ENCODE measurements around the gene FAM76A. TPM values are rescaled to one million over a fixed set of nuclear protein-coding genes. Genes with fewer than 3 reads are reported as not detected.

FAM76A gene
- total RNA-seq, 1 donor from 2014 or later, result 5.3 TPM

GRCh38 chr1:27710574-27710973, 15.2 kb upstream of the FAM76A start:
- Mint-ChIP-seq H3K36me3 (ENCODE audit: low read depth, unreplicated experiment) (no peaks in the 10 kb centered on the region), H3K27ac (ENCODE audit: unreplicated experiment) (no peak overlapping the region), H3K9me3 (ENCODE audit: unreplicated experiment) (no peaks in the 10 kb centered on the region), H3K4me3 (ENCODE audit: unreplicated experiment) (no peak overlapping the region), H3K4me1 (ENCODE audit: unreplicated experiment) (no peaks in the 10 kb centered on the region), H3K27me3 (ENCODE audit: unreplicated experiment) (peaks cover 2% of the 10 kb centered on the region)
- DNase-seq (ENCODE audit: low spot score), result no peak
- TF ChIP-seq CTCF (IDR thresholded peaks at IDR 0.05; ENCODE audit: unreplicated experiment), result no peak

- no peak overlapping the region for H3K4me3 Mint-ChIP-seq (ENCODE audit: unreplicated experiment)
- no peak for DNase-seq (ENCODE audit: low spot score)
- no peaks in the 10 kb centered on the region for H3K4me1 Mint-ChIP-seq (ENCODE audit: unreplicated experiment)
- H3K27ac Mint-ChIP-seq (ENCODE audit: unreplicated experiment), result no peak overlapping the region
- no peak for TF ChIP-seq CTCF (IDR thresholded peaks at IDR 0.05; ENCODE audit: unreplicated experiment)
- no peaks in the 10 kb centered on the region for H3K9me3 Mint-ChIP-seq (ENCODE audit: unreplicated experiment)
- no peaks in the 10 kb centered on the region for H3K27me3 Mint-ChIP-seq (ENCODE audit: unreplicated experiment)
- H3K36me3 Mint-ChIP-seq (ENCODE audit: low read depth, unreplicated experiment), result no peaks in the 10 kb centered on the region
These were observed 12.5 kb upstream of the FAM76A start for GRCh38 chr1:27713139-27713725.

- H3K27ac Mint-ChIP-seq (ENCODE audit: unreplicated experiment), result no peak overlapping the region
- H3K9me3 Mint-ChIP-seq (ENCODE audit: unreplicated experiment), result no peaks in the 10 kb centered on the region
- no peak for TF ChIP-seq CTCF (IDR thresholded peaks at IDR 0.05; ENCODE audit: unreplicated experiment)
- no peak for DNase-seq (ENCODE audit: low spot score)
- H3K36me3 Mint-ChIP-seq (ENCODE audit: low read depth, unreplicated experiment), result no peaks in the 10 kb centered on the region
- no peak overlapping the region for H3K4me3 Mint-ChIP-seq (ENCODE audit: unreplicated experiment)
- H3K4me1 Mint-ChIP-seq (ENCODE audit: unreplicated experiment), result no peaks in the 10 kb centered on the region
- no peaks in the 10 kb centered on the region for H3K27me3 Mint-ChIP-seq (ENCODE audit: unreplicated experiment)
These were observed 11.8 kb upstream of the FAM76A start for GRCh38 chr1:27713869-27714513.

- Mint-ChIP-seq H3K4me1 (ENCODE audit: unreplicated experiment) (no peaks in the 10 kb centered on the region), H3K9me3 (ENCODE audit: unreplicated experiment) (no peaks in the 10 kb centered on the region), H3K36me3 (ENCODE audit: low read depth, unreplicated experiment) (no peaks in the 10 kb centered on the region), H3K27me3 (ENCODE audit: unreplicated experiment) (peaks cover 7% of the 10 kb centered on the region), H3K4me3 (ENCODE audit: unreplicated experiment) (no peak overlapping the region), H3K27ac (ENCODE audit: unreplicated experiment) (no peak overlapping the region)
- DNase-seq (ENCODE audit: low spot score), result no peak
- no peak for TF ChIP-seq CTCF (IDR thresholded peaks at IDR 0.05; ENCODE audit: unreplicated experiment)
These were observed 9.4 kb upstream of the FAM76A start for GRCh38 chr1:27716262-27716895.
